AG04449 (cell line): ENCODE data around the gene DIP2C.
"Not testable (repeated sequence)": the region's sequence is repeated elsewhere in the genome, so short reads cannot be mapped to it uniquely, and the experiment has no call there.

Experiments used
- CTCF ChIA-PET: fragments of 350-600 bp; formaldehyde crosslinking; extraction: SDS; loops from one replicate; lab custom pipeline; 2021; ENCODE audit warnings: antibody characterized with exemption; lab: Yijun Ruan, JAX
- POLR2A ChIA-PET: fragments of 400-600, 350-600 bp; formaldehyde crosslinking; extraction: SDS; loops from one replicate; lab custom pipeline; 2020; ENCODE audit warnings: antibody characterized with exemption, inconsistent platforms; lab: Yijun Ruan, JAX
- DNase-seq: peaks from one replicate; pipeline ENCODE4 v3.0.0-alpha.2; 2010; ENCODE audit warnings: low read depth, low spot score
- H3K4me3 ChIP-seq: 2 replicates; pipeline ENCODE4 v1.5.1; 2011; ENCODE audit warnings: low read depth, mild to moderate bottlenecking, control low read depth, low read length
- CTCF ChIP-seq: IDR thresholded peaks from one replicate; pipeline ENCODE4 v1.5.1; 2011; ENCODE audit warnings: mild to moderate bottlenecking, moderate library complexity, low read length, control low read depth, inconsistent platforms; ENCODE audit not compliant: insufficient read depth; ENCODE audit errors: missing control alignments

Gene DIP2C

GRCh38 chr10:326894-327635, 362.4 kb downstream of the DIP2C start:
- no peak for TF ChIP-seq CTCF
- CTCF ChIA-PET, result no interaction called here
- POLR2A ChIA-PET, result no interaction called here
- H3K4me3 ChIP-seq, result no peak overlapping the region
- no peak for DNase-seq

DNA sequence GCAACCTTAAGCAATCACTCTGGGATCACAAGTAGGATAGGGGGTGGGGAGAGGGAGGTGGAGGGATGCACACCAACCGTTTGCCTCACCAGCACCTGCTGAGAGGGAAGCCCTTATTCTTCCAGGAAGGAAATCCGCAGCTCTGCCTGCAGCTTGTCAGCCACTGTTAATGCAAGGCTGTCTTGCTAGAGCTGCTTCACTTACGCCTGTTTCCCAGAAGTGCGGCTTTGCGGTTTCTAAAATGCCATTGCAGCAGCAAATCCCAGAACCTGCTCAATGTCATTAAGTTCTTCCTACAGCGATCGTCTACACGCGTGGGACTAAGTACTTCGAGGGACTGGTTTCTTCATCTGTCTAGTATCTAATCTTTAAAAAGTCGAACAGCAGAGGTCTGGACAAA, 363.1 kb downstream of the DIP2C start:
- TF ChIP-seq CTCF, result no peak
- no peak for DNase-seq
- H3K4me3 ChIP-seq, result no peak overlapping the region
- ChIA-PET POLR2A (no interaction called here), CTCF (no interaction called here)

DNA sequence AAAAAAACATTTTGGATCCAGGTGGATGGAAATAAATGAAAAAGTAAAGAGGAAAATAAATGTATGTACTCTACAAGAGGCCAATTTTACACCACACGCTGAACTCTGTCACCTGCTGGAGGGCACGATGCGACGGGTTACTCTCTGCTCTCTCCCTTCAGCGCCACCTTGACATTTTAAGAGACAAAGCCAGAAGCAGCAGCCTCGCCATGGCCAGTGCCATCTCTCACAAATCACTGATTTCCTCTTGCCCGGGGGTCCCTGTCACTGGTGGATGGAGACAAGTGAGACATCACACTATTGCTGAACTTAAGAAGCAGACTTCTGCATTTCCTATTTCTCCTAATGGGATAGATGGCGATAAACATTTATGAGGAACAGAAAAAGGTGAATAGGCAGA, 364.2 kb downstream of the DIP2C start:
- no peak for TF ChIP-seq CTCF
- ChIA-PET POLR2A (no interaction called here), CTCF (no interaction called here)
- no peak overlapping the region for H3K4me3 ChIP-seq
- DNase-seq, result no peak

DNA sequence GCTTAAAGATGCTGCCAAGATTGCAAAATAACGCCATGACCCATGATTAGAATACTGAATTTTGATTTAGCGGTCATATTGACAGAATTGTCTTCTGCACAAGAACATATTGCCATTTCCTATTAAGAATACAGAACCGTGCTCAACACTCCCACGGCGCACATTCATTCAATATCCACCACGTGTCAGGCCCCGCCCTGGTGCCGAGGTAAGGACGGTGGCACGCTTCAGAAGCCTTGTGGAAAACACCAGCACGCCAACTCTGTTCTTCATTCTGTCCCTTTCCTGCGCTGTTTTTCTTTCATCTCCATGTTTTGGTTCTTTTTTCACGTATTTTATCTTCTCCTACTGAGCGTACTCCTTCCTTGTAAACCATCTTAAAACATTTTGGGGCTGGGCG, 364.9 kb downstream of the DIP2C start:
- H3K4me3 ChIP-seq, result no peak overlapping the region
- ChIA-PET POLR2A (no interaction called here), CTCF (interaction anchor here (1.8 kb wide), 1 partner anchor 9 kb away, joined by 6 read pairs; no protein-coding TSS in a partner anchor)
- no peak for TF ChIP-seq CTCF
- DNase-seq, result no peak

- H3K4me3 ChIP-seq, result peak overlapping the region; percentile 20
- DNase-seq, result peak; percentile 87
- no peak for TF ChIP-seq CTCF
- CTCF ChIA-PET, result interaction anchor here (1.8 kb wide), 1 partner anchor 9 kb away, joined by 6 read pairs; no protein-coding TSS in a partner anchor
- POLR2A ChIA-PET, result no interaction called here
Observed at GRCh38 chr10:323651-324293, 365.7 kb downstream of the DIP2C start.

DNA sequence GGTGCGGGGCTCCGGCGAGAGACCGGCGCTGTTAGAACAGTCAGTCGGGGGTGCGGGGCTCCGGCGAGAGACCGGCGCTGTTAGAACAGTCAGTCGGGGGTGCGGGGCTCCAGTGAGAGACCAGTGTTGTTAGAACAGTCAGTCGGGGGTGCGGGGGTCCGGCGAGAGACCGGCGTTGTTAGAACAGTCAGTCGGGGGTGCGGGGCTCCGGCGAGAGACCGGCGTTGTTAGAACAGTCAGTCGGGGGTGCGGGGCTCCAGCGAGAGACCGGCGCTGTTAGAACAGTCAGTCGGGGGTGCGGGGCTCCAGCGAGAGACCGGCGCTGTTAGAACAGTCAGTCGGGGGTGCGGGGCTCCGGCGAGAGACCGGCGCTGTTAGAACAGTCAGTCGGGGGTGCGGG, 366.4 kb downstream of the DIP2C start:
- POLR2A ChIA-PET, H3K4me3 ChIP-seq, DNase-seq: not testable (repeated sequence)
- CTCF ChIA-PET, result interaction anchor here (1.8 kb wide), 1 partner anchor 8 kb away, joined by 6 read pairs; no protein-coding TSS in a partner anchor
